Bronchial epithelial cell (primary cell): ENCODE results near the gene CDK4. TPM values are rescaled to one million over a fixed set of nuclear protein-coding genes. Genes with fewer than 3 reads are reported as not detected.

Experiments
- DNase-seq: peaks from one replicate; pipeline ENCODE4 v3.0.0-alpha.2; 2010; ENCODE audit warnings: low read depth
- FAIRE-seq: peaks from 2 replicates; lab custom pipeline; 2011; peaks lifted over from hg19 to GRCh38; lab: Jason Lieb, UNC
- H3K27me3 ChIP-seq: 2 replicates; pipeline ENCODE4 v1.5.1; 2011; ENCODE audit warnings: low read length; ENCODE audit not compliant: control insufficient read depth, insufficient read depth
- H3K36me3 ChIP-seq: 2 replicates; pipeline ENCODE4 v1.5.1; 2011; ENCODE audit warnings: low read length; ENCODE audit not compliant: control insufficient read depth, insufficient read depth
- H3K4me3 ChIP-seq: 2 replicates; pipeline ENCODE4 v1.5.1; 2011; ENCODE audit warnings: mild to moderate bottlenecking, low read depth, low read length, control low read depth
- CTCF ChIP-seq: IDR thresholded peaks from 2 replicates; pipeline ENCODE4 v1.5.1; 2011; ENCODE audit warnings: mild to moderate bottlenecking, moderate library complexity, low read length, control low read depth, inconsistent platforms; ENCODE audit not compliant: insufficient read depth, severe bottlenecking
- total RNA-seq: library from RNA; depleted of rRNA; stranded (reverse); fragments of >200 nt; gene quantifications from 2 replicates; pipeline ENCODE4 v1.2.1, GENCODE V29; 2014

The CDK4 gene
- total RNA-seq, 1 donor from 2014 or later, result 113 TPM

- no peak for TF ChIP-seq CTCF
- no peak for DNase-seq
- Histone ChIP-seq H3K36me3 (peaks cover 4% of the 10 kb centered on the region), H3K27me3 (no peaks in the 10 kb centered on the region), H3K4me3 (no peak overlapping the region)
- FAIRE-seq, result no peak
These were observed 43.8 kb downstream of the CDK4 start for GRCh38 chr12:57708296-57708695.

- DNase-seq (no peak), FAIRE-seq (no peak)
- H3K4me3 ChIP-seq, result no peak overlapping the region
- TF ChIP-seq CTCF, result no peak
- peaks cover 4% of the 10 kb centered on the region for H3K36me3 ChIP-seq
- H3K27me3 ChIP-seq, result no peaks in the 10 kb centered on the region
These were observed 44.9 kb downstream of the CDK4 start for GRCh38 chr12:57707250-57707649.

- Histone ChIP-seq H3K36me3 (peaks cover 10% of the 10 kb centered on the region), H3K4me3 (no peak overlapping the region), H3K27me3 (no peaks in the 10 kb centered on the region)
- DNase-seq (no peak), FAIRE-seq (no peak)
- TF ChIP-seq CTCF, result no peak
These were observed 51.8 kb downstream of the CDK4 start for GRCh38 chr12:57700317-57700716.

GRCh38 chr12:57698414-57698813, 53.7 kb downstream of the CDK4 start:
- H3K4me3 ChIP-seq, result no peak overlapping the region
- DNase-seq (no peak), FAIRE-seq (no peak)
- no peak for TF ChIP-seq CTCF
- H3K36me3 ChIP-seq, result peaks cover 10% of the 10 kb centered on the region
- H3K27me3 ChIP-seq, result no peaks in the 10 kb centered on the region

Other genes starting within 250 kb of the CDK4 start
- 213 and 231 TPM in 2 replicates for gene DDIT3, start 231.8 kb downstream of the CDK4 start, total RNA-seq
- 5.0 and 5.1 TPM in 2 replicates for gene MBD6, start 229.5 kb downstream of the CDK4 start, total RNA-seq
- 65.8 and 87.9 TPM in 2 replicates for gene DCTN2, start 205.1 kb downstream of the CDK4 start, total RNA-seq
- gene KIF5A, start 202.3 kb downstream of the CDK4 start, total RNA-seq, result under 0.01 and 0.26 TPM in 2 replicates
- gene PIP4K2C, start 161.1 kb downstream of the CDK4 start, total RNA-seq, result 38.4 and 46.3 TPM in 2 replicates
- gene DTX3, start 147.5 kb downstream of the CDK4 start, total RNA-seq, result 1.5 and 3.7 TPM in 2 replicates
- gene ARHGEF25, start 140.9 kb downstream of the CDK4 start, total RNA-seq, result 0.26 and 0.53 TPM in 2 replicates
- 0.13 TPM in 1 of 2 replicates, not detected in the other for gene B4GALNT1, start 119.1 kb downstream of the CDK4 start, total RNA-seq
- gene OS9, start 58.2 kb downstream of the CDK4 start, total RNA-seq, result 182 and 405 TPM in 2 replicates
- gene AGAP2, start 13.6 kb downstream of the CDK4 start, total RNA-seq, result under 0.01 TPM in 2 replicates
- 100 and 109 TPM in 2 replicates for gene TSPAN31, start 7.3 kb downstream of the CDK4 start, total RNA-seq
- gene MARCHF9, start 2.8 kb upstream of the CDK4 start, total RNA-seq, result 6.3 and 8.1 TPM in 2 replicates
- 0.77 and 3.9 TPM in 2 replicates for gene CYP27B1, start 14.8 kb upstream of the CDK4 start, total RNA-seq
- 2.8 and 5.8 TPM in 2 replicates for gene METTL1, start 19.8 kb upstream of the CDK4 start, total RNA-seq
- 4.5 and 7.1 TPM in 2 replicates for gene EEF1AKMT3, start 20.3 kb upstream of the CDK4 start, total RNA-seq
- gene TSFM, start 30.5 kb upstream of the CDK4 start, total RNA-seq, result 15.7 and 17.9 TPM in 2 replicates
- 0.79 and 1.9 TPM in 2 replicates for gene AVIL, start 66.4 kb upstream of the CDK4 start, total RNA-seq
- 29.3 and 36.3 TPM in 2 replicates for gene CTDSP2, start 94.4 kb upstream of the CDK4 start, total RNA-seq
- 6.6 and 10.8 TPM in 2 replicates for gene ATP23, start 189.3 kb upstream of the CDK4 start, total RNA-seq